ENCODE measurements around the gene KDR.

GRCh38 chr4:55074386-55074785 is 51.0 kb downstream of the KDR start:
- TF ChIP-seq RELA (IDR thresholded peaks at IDR 0.05; ENCODE audit: borderline replicate concordance, partially characterized antibody) (no peak), POLR2A (IDR thresholded peaks at IDR 0.05; ENCODE audit: low read depth, low read length) (no peak), GABPA (IDR thresholded peaks at IDR 0.05; ENCODE audit: low read depth) (no peak), POLR2AphosphoS5 (IDR thresholded peaks at IDR 0.05; ENCODE audit: low read length) (no peak), YY1 (IDR thresholded peaks at IDR 0.05; ENCODE audit: low read depth, low read length) (no peak), NR2F1 (conservative IDR thresholded peaks at IDR 0.05) (no peak)
